GM21381 (cell line): ENCODE results near the gene NDUFV3.
"Not testable (repeated sequence)": the region's sequence is repeated elsewhere in the genome, so short reads cannot be mapped to it uniquely, and the experiment has no call there.

Source experiments
- ATAC-seq: cut with Tn5 transposase; IDR thresholded peaks from one replicate; pipeline ENCODE4 v1.9.1; 2021; ENCODE audit warnings: mild to moderate bottlenecking, moderate library complexity; ENCODE audit not compliant: unreplicated experiment

NDUFV3 gene

DNA sequence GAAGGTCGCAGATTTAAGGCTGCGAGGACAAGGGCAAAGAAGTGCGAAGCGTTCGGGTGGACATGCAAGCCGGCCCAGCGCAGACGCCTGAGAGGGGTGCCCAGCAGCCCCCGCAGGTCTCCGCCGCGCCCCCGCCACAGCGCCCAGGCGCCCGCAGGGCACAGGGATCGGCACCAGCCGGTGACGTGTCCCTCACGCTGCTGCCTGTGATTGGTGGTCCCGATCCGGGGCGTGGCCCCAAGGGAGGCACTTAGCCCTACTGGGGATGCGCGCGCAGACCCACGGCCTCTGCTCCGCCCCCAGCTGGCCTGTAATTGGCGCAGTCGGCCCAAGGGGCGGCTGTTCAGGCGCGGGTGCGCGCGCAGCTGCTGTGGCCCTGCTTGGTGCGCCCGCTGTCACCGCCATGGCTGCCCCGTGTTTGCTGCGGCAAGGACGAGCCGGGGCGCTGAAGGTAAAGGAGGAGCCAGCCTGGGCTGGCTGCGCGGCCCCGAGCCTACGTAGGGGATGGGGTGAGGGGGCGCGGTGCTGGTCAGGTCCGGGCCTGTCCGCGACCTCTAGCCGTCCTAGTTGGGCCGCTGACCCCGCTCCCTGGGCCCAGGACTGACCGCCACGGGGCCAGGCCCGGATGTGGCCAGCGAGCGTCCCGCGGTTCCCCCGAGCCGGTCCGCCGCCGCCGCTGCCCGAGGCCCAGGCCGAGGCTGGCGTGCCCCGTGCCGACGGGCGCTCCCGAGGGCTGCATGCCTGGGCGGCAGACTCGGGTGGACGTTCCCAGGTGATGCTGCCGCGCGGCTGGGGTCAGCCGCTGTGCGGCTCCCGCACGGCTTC lies at the start of gene NDUFV3:
NDUFV3 (plus strand) TSS at position 379 of the 825 bp plus-strand sequence; CDS start at position 404, 25 bp downstream.
- peak; percentile 93 for ATAC-seq

DNA sequence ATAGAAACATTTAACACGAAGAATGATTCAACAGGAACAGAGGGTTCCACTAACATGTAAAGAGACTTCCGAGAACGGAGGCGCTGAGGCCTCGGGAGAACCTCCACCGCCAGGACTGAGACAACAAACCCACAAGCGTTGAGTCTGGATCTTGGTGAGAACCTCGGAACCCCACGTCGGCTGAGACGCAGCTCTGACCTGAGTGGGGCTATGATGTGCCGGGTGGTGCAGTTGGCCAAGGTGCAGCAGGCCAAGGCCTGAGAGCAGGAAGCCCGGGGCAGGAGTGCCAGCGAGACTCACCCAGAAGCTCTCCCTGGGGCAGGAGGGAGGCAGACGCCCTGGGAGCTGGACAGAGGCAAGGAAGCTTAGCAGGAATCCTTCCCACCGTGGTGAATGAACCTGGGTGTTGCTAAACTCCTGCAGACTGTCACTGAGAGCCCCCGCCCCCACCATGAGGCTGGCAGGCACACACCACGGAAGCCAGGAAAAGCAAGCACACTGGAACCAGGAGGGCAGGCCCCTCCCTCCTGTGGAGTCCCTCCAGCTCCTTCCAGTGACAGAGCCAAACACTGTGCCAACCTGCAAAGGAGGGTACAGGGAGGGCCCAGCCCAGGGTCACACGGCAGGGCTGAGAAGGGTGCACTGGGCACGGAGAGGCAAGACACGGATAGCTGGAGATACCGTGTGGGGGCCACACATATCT lies 48.5 kb upstream of the NDUFV3 start:
- no peak for ATAC-seq

DNA sequence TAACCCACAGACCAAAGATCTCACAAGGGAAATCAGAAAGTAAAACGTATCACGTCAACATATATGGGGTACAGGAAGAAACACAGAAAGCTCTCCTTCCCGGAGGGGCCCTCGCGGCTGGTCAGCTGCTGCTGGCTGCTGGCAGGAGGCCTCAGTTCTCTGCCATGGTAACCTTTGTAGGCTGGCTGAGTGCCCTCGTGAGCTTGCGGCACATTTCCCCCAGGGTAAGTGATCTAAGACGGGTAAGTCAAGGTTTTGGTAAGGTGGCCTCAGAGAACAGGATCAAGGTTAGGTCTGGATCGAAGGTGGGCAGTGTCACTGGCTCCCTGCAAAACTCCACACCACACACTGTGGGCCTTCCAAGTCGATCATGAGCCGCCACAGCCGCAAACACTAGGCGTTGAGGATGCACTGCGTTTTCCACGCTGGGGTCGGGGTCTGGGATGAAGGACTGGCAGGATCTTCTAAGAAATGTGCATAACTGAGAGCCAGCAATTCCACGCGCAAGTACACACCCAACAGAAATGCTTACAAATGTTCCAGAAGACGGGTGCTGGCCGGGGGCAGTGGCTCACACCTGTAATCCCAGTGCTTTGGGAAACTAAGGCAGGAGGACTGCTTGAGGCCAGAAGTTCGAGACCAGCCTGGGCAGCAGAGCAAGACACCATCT lies 47.7 kb upstream of the NDUFV3 start:
- no peak for ATAC-seq

DNA sequence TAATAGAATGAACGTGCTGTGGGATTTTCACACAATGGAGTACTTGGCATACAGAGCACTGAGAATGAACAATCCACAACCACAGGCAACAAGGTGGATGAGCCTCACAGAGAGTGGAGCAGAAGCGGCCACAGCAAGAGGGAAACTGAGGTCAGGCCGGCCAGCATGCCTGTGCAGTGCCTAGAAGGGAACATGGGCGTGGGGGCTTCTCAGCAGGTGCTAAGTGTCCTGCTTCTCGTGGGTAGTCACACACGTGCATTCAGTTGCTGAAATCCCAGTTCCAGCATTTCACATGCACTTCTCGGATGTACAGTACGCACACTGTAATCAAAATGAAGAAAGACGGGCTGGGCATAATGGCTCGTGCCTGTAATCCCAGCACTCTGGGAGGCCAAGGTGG lies 46.9 kb upstream of the NDUFV3 start:
- no peak for ATAC-seq

DNA sequence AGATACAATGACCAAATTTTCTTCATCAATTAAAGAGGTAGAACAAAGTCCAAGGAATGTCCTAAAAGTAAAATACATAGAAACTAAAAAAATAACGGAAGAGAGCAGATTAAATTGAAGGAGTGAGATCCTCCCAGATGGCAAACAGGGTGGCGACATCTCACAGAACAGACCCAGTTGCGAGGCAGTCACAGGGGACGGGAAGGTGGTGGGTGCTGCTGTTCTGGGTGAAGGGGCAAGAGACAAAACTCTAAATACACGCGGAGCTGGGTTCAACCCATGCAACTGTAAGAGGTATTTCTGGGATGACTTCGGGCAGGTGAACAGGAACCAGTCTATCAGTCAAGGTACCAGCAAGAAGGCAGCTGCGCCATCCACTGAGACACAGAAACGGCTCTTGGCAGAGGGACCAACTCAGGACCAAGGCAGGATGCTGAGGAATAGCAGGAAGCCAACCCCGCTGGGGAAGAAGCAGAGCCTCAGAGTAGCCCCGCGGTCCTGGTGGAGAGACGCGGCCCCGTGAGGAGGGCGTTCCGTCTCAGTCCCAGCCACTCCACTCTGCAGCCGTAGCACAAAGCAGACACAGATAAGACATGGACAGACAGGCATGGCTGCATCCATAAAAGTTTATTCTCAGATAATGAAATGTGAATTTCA lies 45.9 kb upstream of the NDUFV3 start:
- no peak for ATAC-seq

DNA sequence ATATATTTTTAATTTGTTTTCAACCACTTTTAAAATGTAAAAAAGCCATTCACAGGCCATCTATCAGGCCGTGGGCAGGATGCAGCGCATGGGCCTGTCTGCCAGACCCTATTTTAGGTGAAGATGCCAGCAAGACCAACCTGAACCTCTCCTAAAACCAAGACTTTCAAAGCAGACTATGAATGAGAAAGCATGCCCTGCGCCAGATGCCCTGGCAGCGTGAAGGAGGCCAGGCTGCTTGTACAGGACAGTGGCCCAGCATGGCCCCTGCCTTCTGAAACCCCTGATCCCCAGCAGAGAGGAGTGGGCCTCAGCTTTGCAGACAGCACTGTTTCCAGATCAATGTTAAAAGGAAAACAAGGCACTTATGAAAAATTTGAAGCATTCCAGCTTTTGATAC lies 45.4 kb upstream of the NDUFV3 start:
- ATAC-seq: no peak

DNA sequence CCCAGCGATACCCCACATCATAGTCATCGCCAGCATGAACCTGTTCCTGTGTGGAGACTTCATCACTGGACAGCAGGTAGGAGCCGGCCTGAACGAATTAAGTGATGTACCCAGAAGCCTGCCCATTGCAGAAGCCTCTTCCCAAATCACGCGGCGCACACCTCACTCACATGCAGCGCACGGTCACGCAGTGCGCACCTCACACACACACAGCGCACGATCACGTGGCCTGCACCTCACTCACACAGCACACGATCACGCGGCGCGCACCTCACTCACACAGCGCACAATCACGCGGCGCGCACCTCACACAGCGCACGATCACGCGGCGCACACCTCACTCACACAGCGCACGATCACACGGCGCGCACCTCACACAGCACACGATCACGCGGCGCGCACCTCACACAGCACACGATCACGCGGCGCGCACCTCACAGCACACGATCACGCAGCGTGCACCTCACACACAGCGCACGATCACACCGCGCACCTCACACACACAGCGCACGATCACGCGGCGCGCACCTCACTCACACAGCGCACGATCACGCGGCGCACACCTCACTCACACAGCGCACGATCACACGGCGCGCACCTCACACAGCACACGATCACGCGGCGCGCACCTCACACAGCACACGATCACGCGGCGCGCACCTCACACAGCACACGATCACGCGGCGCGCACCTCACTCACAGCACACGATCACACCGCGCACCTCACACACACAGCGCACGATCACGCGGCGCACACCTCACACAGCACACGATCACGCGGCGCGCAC lies 44.8 kb upstream of the NDUFV3 start:
- not testable (repeated sequence) for ATAC-seq

DNA sequence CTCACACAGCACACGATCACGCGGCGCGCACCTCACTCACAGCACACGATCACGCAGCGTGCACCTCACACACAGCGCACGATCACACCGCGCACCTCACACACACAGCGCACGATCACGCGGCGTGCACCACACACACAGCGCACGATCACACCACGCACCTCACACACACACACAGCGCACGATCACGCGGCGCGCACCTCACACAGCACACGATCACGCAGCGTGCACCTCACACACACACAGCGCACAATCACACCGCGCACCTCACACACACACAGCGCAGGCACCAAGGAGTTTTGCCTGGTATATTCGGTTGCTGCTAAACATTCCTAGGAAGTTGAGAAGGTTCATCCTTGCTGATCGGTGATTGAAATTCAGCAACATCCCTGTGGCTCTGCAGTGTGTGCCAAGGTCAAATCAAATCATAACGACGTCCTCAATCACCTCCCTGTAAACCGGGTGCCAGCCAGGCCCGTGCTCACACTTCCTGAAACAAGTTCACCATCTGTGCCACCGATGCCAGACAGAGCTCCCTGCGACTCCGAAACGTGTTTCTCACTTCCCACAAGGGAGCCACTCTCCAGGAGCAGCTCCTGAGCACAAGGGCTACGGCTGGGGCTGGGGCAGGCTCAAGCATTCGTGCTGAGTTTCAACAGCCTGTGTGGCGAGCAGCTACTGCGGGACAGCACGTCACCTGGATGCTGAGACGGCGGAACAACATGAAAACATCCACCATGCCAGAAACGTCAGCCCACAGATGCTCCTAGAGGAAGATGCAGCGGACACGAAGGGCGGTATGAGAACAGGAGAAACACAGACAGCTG lies 44.0 kb upstream of the NDUFV3 start:
- no peak for ATAC-seq

DNA sequence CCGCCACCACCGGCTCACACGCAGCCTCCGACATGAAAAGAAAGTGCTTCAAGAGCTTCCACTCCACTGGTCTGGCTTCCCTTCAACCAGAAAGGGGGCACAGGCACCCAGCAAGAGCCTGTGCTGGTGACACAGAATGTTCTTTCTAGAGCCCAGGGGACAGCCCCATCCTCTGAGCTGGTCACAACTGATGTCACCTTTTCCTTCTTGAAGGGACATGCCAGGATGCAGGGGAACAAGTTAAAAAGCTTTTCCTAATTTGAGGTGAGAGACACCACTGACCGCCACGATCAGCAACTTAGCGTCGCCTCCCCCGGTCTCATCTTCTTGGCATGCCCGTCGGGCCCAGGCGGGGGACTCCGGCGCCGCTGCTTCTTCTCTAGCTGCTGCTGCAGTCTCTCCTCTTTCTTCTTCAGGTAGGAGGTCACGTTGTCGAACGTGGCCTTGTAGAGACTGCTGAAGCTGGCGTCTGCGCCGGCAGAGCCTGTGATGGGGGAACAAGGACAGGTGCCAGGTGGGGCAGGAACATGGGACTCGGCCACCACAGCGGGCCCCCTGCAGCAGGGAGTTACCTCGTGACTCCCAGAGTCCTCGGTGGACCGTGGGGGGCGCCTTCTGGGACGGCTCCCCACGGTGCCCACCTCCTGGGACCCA lies 43.2 kb upstream of the NDUFV3 start:
- no peak for ATAC-seq

DNA sequence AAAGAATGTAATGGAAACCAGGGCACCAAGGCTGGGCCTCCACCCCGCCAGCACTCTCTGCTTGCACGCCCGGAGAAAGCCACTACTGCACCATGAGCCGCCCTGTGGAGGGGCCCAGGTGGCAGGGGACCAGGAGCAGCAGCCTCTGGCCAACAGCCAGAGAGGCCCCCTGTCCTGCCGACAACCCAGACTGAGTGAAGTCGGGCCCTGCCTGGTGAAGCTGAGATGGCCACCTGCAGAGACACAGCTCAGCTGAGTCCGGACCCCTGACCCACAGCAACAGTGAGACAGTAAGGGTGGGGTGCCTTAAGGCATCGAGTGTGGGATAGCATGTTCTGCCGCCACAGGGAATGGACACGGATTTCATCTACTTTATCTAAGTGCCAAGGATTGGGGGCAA lies 42.6 kb upstream of the NDUFV3 start:
- ATAC-seq: no peak

DNA sequence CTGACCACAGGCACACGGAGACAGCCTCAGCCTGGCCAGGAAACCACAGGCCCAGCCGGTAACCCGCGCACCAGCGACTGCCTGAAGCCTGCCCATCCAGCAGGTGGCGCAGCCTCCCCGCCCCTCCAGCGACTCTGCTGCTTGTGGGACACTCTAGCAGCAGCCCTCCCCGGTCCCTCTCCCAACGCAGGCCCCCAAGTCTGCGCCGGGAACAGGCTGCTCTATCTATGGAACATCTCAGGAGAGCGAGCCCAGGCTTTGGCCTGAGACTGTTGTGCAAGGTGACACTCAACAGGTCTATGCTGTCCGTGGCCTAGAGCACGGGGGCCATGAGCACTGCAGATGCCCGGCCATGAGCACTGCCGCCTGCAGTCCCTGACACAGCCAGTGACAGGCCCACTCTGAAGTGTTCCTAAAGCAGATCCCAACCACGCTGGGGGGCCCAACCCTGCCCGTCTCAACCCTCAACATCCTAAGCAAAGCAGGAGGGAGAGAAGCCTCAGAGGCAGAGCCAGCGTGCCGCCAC lies 42.2 kb upstream of the NDUFV3 start:
- no peak for ATAC-seq

DNA sequence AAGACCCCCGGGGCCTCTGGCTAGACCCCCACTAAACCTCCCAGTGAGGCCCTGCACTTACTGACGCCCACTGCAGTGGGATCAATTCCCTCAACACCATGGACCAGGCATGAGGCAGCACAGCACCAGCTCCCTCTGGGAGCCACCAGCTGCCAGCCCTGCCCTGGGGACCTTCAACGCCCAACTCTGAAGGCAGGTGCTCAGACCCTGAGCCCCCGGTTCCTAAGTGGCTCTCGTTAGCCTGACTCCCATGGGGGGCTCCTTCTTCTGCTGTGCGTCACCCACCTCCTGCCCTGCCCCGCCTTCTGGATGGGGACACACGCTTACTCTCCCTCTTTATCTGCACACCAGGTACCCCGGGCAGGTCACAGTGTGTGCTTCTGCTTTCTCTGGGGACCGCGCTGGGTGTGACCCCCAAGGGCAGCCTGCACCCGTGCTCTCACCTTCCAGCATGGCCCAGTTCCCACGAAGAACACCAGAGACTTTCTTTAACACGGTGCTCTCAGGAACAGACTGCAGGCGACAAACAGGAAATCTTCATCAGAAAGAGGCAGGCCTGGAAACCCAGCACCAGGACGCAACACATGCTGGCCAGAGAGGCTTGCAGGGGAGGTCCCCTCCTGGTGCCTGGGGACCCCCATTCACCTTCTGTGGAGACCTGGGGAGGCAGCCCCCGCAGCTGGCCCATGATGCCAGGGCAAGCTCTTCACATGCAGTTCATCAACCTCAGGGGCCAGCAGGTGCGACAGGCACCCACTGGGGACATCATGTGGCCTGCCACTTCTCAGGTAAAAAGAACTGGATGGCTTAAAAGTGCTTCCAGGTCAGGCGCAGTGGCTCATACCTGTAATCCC lies 41.1 kb upstream of the NDUFV3 start:
- no peak for ATAC-seq

DNA sequence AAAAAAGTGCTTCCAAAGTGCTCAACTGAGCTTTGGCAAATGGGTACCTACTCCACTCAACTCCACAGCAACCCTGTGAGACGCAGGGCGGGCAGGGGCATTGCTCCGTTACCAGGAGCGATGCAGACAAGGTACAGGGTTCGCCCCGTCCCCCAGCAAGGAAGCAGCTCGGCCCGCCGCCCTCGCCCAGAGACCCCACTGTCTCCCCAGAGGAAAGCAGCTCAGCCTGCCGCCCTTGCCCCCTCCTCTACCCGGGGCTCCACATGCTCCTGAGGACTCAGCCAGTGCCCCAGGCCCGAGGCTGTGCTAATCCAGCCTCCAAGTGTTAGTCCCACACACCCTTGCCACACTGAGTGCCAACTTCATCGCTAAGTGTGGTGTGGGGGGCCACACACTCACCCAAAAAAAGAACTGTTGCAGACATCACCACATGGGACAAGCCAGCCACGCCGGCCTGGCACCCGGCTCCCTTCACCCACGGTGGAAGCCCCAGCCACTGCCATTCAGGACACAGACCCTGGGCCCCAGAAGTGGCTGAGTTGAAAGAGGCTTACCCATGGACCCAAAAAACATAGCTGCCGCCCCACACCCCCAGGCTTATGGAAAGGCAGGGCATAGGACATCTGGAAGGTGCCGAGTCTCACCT lies 40.1 kb upstream of the NDUFV3 start:
- no peak for ATAC-seq

DNA sequence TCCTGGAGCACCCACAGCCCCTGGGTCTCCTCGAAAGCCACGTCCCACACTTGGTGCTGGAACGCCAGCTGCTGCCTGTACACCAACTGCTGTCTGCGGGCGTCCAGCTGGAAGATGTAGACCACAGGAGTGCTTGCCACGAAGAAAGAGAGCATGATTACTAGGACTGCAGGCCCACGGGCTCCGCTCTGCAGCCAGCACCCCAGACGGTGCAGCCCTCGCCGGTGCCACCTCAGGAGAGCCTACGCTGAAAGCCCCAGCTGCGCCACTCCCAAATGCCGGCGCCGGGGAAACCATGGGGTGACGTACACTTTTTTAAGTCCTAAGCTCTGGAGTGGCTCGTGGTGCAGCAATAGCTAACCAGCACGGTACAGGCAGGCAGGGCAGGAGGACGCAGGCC lies 39.5 kb upstream of the NDUFV3 start:
- ATAC-seq: no peak

DNA sequence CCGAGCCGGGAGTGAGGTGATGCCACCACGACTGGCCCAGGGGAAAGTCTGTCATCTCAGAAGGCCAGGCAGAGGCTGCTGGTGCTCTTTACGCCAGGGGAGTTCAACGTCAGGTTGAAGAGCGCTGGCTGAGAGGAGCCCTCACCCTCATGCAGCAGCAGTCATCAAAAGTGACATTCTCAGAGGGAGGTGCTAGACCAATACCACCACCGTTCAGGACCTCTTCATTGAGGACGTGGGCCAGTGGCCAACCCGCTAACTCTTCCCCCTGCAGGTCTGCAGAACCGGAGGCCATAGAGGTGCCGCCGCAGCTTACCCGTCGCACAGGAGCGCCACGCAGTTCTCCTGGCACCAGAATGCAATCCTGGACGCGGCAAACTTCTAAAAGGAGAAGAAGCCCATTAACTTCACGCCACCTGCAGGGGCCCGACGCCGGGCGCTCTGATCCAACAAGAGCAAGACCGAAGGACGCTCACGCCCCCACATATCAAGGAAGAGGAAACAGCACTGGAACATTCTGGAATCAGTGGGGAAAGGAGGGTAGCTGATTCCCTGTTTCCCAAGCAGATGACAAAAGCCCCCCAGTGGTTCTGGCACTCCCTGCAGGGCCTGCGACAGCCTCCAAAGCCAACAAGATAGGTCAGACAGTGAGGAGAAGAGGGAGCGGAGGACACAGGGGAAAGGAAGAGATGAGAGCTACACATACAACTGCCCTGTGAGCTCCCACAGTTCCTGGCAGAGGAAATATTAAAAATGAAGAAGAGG lies 38.7 kb upstream of the NDUFV3 start:
- ATAC-seq: no peak

DNA sequence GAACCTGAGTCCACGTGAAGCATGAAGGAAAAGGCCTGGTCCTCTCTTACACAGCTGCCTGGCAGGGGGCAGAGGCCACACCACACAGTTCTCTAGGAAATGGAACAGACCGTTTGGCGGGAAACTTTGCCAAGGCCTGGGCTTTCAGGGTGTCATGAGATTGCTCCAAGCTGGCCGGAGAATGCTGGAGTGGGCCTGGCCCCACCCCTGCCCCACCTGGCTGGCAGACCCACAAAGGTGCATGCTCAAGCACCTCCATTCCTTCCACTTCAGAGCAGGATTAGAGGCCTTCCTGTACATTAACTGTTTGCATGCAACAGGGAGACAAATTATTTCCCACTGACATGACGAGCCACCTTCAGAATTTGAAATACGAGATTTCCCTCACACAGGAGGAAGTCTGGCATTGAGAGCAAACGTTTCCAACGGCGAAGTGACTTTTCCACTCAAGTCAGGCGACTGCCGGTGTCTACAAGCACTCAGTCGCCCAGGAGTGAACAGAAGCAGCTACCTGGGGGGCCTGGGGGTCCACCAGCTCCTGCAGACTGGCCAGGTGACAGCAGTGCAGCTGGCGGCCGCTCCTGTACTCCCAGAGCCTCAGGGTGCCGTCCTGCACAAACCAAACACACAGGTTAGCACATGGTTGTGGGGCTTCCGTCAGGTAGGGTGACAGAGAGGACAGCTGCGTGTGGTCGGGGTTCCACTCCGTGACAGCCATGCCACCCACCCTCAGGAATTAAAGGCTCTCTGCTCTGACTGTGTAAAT lies 37.8 kb upstream of the NDUFV3 start:
- ATAC-seq: no peak
